Activated T-helper 2 cell treated with anti-CD3 and anti-CD28 coated beads, Interferon-gamma antibody, Interleukin-2, Interleukin-4, amounts not matched to agents 10 μg/mL and 5 μg/mL and 100 μg/mL, durations not matched to agents 14 hours and 24 hours and 36 hours (primary cell): ENCODE results near the gene NMT1. TPM values are rescaled to one million over a fixed set of nuclear protein-coding genes. Genes with fewer than 3 reads are reported as not detected.
A peak's percentile ranks its signal among the peaks of the same experiment; 100 is the strongest.

Experiments used
- DNase-seq: peaks from one replicate; pipeline ENCODE4 v3.0.0; 2021; ENCODE audit warnings: low spot score
- H3K27ac Mint-ChIP-seq: one replicate; pipeline ENCODE4 v1.8.0; 2021; ENCODE audit warnings: mixed read lengths
- H3K27me3 Mint-ChIP-seq: one replicate; pipeline ENCODE4 v1.8.0; 2021; ENCODE audit warnings: low read depth, mixed read lengths
- H3K36me3 Mint-ChIP-seq: one replicate; pipeline ENCODE4 v1.8.0; 2021; ENCODE audit warnings: low read depth, mixed read lengths
- H3K4me1 Mint-ChIP-seq: one replicate; pipeline ENCODE4 v1.8.0; 2021; ENCODE audit warnings: low read depth, mixed read lengths
- H3K4me3 Mint-ChIP-seq: one replicate; pipeline ENCODE4 v1.8.0; 2021; ENCODE audit warnings: low read depth, mild to moderate bottlenecking, moderate library complexity, mixed read lengths
- H3K9me3 Mint-ChIP-seq: one replicate; pipeline ENCODE4 v1.8.0; 2021; ENCODE audit warnings: mixed read lengths
- intact Hi-C: fragments of 100-400 bp; cut with micrococcal nuclease; formaldehyde crosslinking; loops from one replicate; pipeline ENCODE4 v1.15.1; 2023
- total RNA-seq: library from RNA; stranded (reverse); gene quantifications from 2 replicates; pipeline ENCODE4 v1.2.3, GENCODE V29; 2022

Gene NMT1
- 165 and 173 TPM in 2 replicates for total RNA-seq

- peak; percentile 97 for DNase-seq
- no peaks in the 10 kb centered on the region for H3K9me3 Mint-ChIP-seq
- H3K27ac Mint-ChIP-seq, result peak within 1 kb of the TSS; percentile 100
- no peaks in the 10 kb centered on the region for H3K27me3 Mint-ChIP-seq
- peaks cover 25% of the 10 kb centered on the region for H3K4me1 Mint-ChIP-seq
- peaks cover 23% of the 10 kb centered on the region for H3K36me3 Mint-ChIP-seq
- intact Hi-C loops, result loop anchor here (1.0 kb wide), 1 partner anchor 9 kb away; no protein-coding TSS in a partner anchor
- peak within 1 kb of the TSS; percentile 99 for H3K4me3 Mint-ChIP-seq
Observed at GRCh38 chr17:45060797-45061605, at the start of gene NMT1. Gene NMT1, plus strand, starts transcription at chr17:45061317. Its CDS starts 13 bp downstream, at chr17:45061330.

GRCh38 chr17:45011767-45012166, 49.4 kb upstream of the NMT1 start:
- intact Hi-C loops, result no loop called here
- peaks cover 7% of the 10 kb centered on the region for H3K27me3 Mint-ChIP-seq
- no peak overlapping the region for H3K4me3 Mint-ChIP-seq
- H3K4me1 Mint-ChIP-seq, result no peaks in the 10 kb centered on the region
- DNase-seq, result no peak
- H3K27ac Mint-ChIP-seq, result no peak overlapping the region
- no peaks in the 10 kb centered on the region for H3K9me3 Mint-ChIP-seq
- no peaks in the 10 kb centered on the region for H3K36me3 Mint-ChIP-seq

- intact Hi-C loops, result no loop called here
- H3K36me3 Mint-ChIP-seq, result no peaks in the 10 kb centered on the region
- H3K27me3 Mint-ChIP-seq, result peaks cover 7% of the 10 kb centered on the region
- H3K4me1 Mint-ChIP-seq, result peaks cover 2% of the 10 kb centered on the region
- no peak for DNase-seq
- H3K4me3 Mint-ChIP-seq, result no peak overlapping the region
- no peak overlapping the region for H3K27ac Mint-ChIP-seq
- no peaks in the 10 kb centered on the region for H3K9me3 Mint-ChIP-seq
Observed at GRCh38 chr17:45013021-45013997, 47.8 kb upstream of the NMT1 start.

- H3K4me3 Mint-ChIP-seq, result no peak overlapping the region
- peaks cover 6% of the 10 kb centered on the region for H3K36me3 Mint-ChIP-seq
- H3K4me1 Mint-ChIP-seq, result peaks cover 15% of the 10 kb centered on the region
- DNase-seq, result no peak
- H3K27me3 Mint-ChIP-seq, result peaks cover 29% of the 10 kb centered on the region
- no peak overlapping the region for H3K27ac Mint-ChIP-seq
- H3K9me3 Mint-ChIP-seq, result no peaks in the 10 kb centered on the region
- intact Hi-C loops, result loop anchor here (5.0 kb wide), 1 partner anchor 49 kb away; the partner anchor contains the start of gene C1QL1
Observed at GRCh38 chr17:45016237-45016636, 44.9 kb upstream of the NMT1 start.

- intact Hi-C loops, result loop anchor here (5.0 kb wide), 1 partner anchor 50 kb away; the partner anchor contains the start of gene C1QL1
- Mint-ChIP-seq H3K27me3 (peaks cover 31% of the 10 kb centered on the region), H3K9me3 (no peaks in the 10 kb centered on the region), H3K36me3 (peaks cover 10% of the 10 kb centered on the region), H3K27ac (no peak overlapping the region), H3K4me1 (peaks cover 19% of the 10 kb centered on the region), H3K4me3 (no peak overlapping the region)
- DNase-seq, result no peak
Observed at GRCh38 chr17:45016823-45017222, 44.3 kb upstream of the NMT1 start.

GRCh38 chr17:45018514-45018847, 42.6 kb upstream of the NMT1 start:
- intact Hi-C loops, result loop anchor here (5.0 kb wide), 1 partner anchor 51 kb away; the partner anchor contains the start of gene C1QL1
- H3K4me3 Mint-ChIP-seq, result peak overlapping the region; percentile 91
- peaks cover 10% of the 10 kb centered on the region for H3K36me3 Mint-ChIP-seq
- peaks cover 31% of the 10 kb centered on the region for H3K27me3 Mint-ChIP-seq
- H3K4me1 Mint-ChIP-seq, result peaks cover 19% of the 10 kb centered on the region
- no peak overlapping the region for H3K27ac Mint-ChIP-seq
- DNase-seq, result no peak
- no peaks in the 10 kb centered on the region for H3K9me3 Mint-ChIP-seq

GRCh38 chr17:45018848-45019711, 42.0 kb upstream of the NMT1 start:
- peaks cover 31% of the 10 kb centered on the region for H3K27me3 Mint-ChIP-seq
- DNase-seq, result peak; percentile 20
- peak overlapping the region; percentile 91 for H3K4me3 Mint-ChIP-seq
- peak overlapping the region; percentile 84 for H3K27ac Mint-ChIP-seq
- intact Hi-C loops, result loop anchor here (1.0 to 5.0 kb wide), 2 partner anchors 52 to 244 kb away; partner anchors contain the start of gene C1QL1
- H3K9me3 Mint-ChIP-seq, result no peaks in the 10 kb centered on the region
- H3K4me1 Mint-ChIP-seq, result peaks cover 19% of the 10 kb centered on the region
- peaks cover 15% of the 10 kb centered on the region for H3K36me3 Mint-ChIP-seq

GRCh38 chr17:45020354-45021138, 40.6 kb upstream of the NMT1 start:
- peaks cover 31% of the 10 kb centered on the region for H3K27me3 Mint-ChIP-seq
- no peaks in the 10 kb centered on the region for H3K9me3 Mint-ChIP-seq
- intact Hi-C loops, result loop anchor here (5.0 kb wide), 1 partner anchor 73 kb away; the partner anchor contains the start of gene KIF18B
- peaks cover 19% of the 10 kb centered on the region for H3K4me1 Mint-ChIP-seq
- peaks cover 16% of the 10 kb centered on the region for H3K36me3 Mint-ChIP-seq
- H3K27ac Mint-ChIP-seq, result no peak overlapping the region
- no peak for DNase-seq
- H3K4me3 Mint-ChIP-seq, result no peak overlapping the region

- peaks cover 20% of the 10 kb centered on the region for H3K36me3 Mint-ChIP-seq
- DNase-seq, result peak; percentile 56
- peaks cover 29% of the 10 kb centered on the region for H3K27me3 Mint-ChIP-seq
- H3K4me3 Mint-ChIP-seq, result peak overlapping the region; percentile 24
- no peaks in the 10 kb centered on the region for H3K9me3 Mint-ChIP-seq
- H3K27ac Mint-ChIP-seq, result no peak overlapping the region
- intact Hi-C loops, result loop anchor here (1.0 to 5.0 kb wide), 2 partner anchors 74 to 101 kb away; partner anchors contain the start of gene KIF18B
- peaks cover 19% of the 10 kb centered on the region for H3K4me1 Mint-ChIP-seq
Observed at GRCh38 chr17:45021607-45022287, 39.4 kb upstream of the NMT1 start.

GRCh38 chr17:45022288-45022648, 38.8 kb upstream of the NMT1 start:
- intact Hi-C loops, result loop anchor here (1.0 to 5.0 kb wide), 2 partner anchors 75 to 102 kb away; partner anchors contain the start of gene KIF18B
- Mint-ChIP-seq H3K4me1 (peaks cover 19% of the 10 kb centered on the region), H3K4me3 (no peak overlapping the region), H3K9me3 (no peaks in the 10 kb centered on the region), H3K36me3 (peaks cover 21% of the 10 kb centered on the region), H3K27me3 (peaks cover 28% of the 10 kb centered on the region), H3K27ac (no peak overlapping the region)
- no peak for DNase-seq
